H1 (cell line): ENCODE measurements around the gene PSME1. TPM values are rescaled to one million over a fixed set of nuclear protein-coding genes. Genes with fewer than 3 reads are reported as not detected.

ENCODE experiments used
- ASH2L ChIP-seq: fragments of 200-600, 300-600 bp; sonication (generic); IDR thresholded peaks from one replicate; pipeline ENCODE4 v1.7.1; 2017; ENCODE audit warnings: low read length
- CHD1 ChIP-seq: IDR thresholded peaks from 2 replicates; pipeline ENCODE4 v1.6.1; 2012; ENCODE audit warnings: low read depth, low read length, improper control_type of control experiment
- FOSL1 ChIP-seq: IDR thresholded peaks from 2 replicates; pipeline ENCODE4 v1.6.1; 2011; ENCODE audit warnings: mild to moderate bottlenecking, low read depth, low read length, moderate library complexity; ENCODE audit not compliant: insufficient read depth
- NANOG ChIP-seq: IDR thresholded peaks from 2 replicates; pipeline ENCODE4 v1.6.1; 2011; ENCODE audit warnings: low read length, low read depth, mild to moderate bottlenecking, inconsistent platforms; ENCODE audit not compliant: insufficient read depth, poor library complexity, severe bottlenecking
- SUZ12 ChIP-seq: fragments of 200-600 bp; sonication (generic); IDR thresholded peaks from 2 replicates; pipeline ENCODE4 v1.6.1; 2012; ENCODE audit warnings: mild to moderate bottlenecking, inconsistent platforms, low read length, moderate library complexity, mixed read lengths
- polyA plus RNA-seq, 7 experiments: library from polyadenylated mRNA; depleted of rRNA in 3 of 7; stranded (reverse) in 5 of 7; unstranded in 2 of 7; fragments of >200 nt in 5 of 7; fragments of 200-250 nt in 2 of 7; gene quantifications; 1 replicate in 5 of 7; 2 replicates in 1 of 7; 4 replicates in 1 of 7; pipeline versions ENCODE4 v1.2.1 to v1.2.3, GENCODE V29; 2011 to 2013; ENCODE audit warnings: missing spikeins in 2 of 7, mixed read lengths in 2 of 7
- total RNA-seq: library from RNA; stranded (reverse); fragmentation: NEBNext Ultra II Directional; extraction: Animal tissue kit (Norgen Biotek cat#: 25700); gene quantifications from 2 replicates; pipeline ENCODE4 v1.2.1, GENCODE V29; 2021
- TF ChIP-seq, protein P1 (sequence below): fragments of 300-600 bp; sonication (generic); IDR thresholded peaks from 2 replicates; pipeline ENCODE4 v1.7.1; 2012; ENCODE audit warnings: low read length, moderate library complexity, mild to moderate bottlenecking, inconsistent platforms; ENCODE audit not compliant: insufficient replicate concordance

PSME1 gene
- total and polyA plus RNA-seq, 2 of the 8 experiments (the other 6 are each of a cell fraction or from before 2014, with no cell fraction given), result 74.9 to 85.9 TPM

DNA sequence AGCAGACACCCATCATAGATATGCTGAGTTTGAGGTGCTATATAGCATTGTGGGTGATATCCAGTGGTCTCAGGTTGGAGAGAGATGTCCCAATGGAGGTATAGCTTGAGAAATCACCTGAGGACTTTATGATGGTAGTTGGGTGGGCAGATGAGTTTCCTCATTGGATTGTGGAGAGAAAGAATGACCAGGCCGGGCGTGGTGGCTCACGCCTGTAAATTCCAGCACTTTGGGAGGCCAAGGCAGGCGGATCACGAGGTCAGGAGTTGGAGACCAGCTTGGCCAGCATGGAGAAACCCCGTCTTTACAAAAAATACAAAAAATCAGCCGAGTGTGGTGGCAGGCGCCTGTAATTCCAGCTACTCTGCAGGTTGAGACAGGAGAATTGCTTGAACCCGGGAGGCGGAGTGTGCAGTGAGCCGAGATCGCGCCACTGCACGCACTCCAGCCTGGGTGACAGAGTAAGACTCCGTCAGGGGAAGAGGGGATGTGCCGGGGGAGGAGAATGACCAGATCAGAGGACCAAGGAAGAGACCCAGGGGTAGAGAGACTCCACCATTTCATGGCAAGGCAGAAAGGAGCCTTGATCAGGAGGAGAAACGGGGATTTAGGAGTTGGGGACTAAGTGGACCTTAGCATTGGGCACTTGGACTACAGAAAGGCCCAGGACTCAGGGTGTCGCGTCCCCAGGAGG lies 42.6 kb upstream of the PSME1 start (continued):
- TF ChIP-seq, protein P1, sequence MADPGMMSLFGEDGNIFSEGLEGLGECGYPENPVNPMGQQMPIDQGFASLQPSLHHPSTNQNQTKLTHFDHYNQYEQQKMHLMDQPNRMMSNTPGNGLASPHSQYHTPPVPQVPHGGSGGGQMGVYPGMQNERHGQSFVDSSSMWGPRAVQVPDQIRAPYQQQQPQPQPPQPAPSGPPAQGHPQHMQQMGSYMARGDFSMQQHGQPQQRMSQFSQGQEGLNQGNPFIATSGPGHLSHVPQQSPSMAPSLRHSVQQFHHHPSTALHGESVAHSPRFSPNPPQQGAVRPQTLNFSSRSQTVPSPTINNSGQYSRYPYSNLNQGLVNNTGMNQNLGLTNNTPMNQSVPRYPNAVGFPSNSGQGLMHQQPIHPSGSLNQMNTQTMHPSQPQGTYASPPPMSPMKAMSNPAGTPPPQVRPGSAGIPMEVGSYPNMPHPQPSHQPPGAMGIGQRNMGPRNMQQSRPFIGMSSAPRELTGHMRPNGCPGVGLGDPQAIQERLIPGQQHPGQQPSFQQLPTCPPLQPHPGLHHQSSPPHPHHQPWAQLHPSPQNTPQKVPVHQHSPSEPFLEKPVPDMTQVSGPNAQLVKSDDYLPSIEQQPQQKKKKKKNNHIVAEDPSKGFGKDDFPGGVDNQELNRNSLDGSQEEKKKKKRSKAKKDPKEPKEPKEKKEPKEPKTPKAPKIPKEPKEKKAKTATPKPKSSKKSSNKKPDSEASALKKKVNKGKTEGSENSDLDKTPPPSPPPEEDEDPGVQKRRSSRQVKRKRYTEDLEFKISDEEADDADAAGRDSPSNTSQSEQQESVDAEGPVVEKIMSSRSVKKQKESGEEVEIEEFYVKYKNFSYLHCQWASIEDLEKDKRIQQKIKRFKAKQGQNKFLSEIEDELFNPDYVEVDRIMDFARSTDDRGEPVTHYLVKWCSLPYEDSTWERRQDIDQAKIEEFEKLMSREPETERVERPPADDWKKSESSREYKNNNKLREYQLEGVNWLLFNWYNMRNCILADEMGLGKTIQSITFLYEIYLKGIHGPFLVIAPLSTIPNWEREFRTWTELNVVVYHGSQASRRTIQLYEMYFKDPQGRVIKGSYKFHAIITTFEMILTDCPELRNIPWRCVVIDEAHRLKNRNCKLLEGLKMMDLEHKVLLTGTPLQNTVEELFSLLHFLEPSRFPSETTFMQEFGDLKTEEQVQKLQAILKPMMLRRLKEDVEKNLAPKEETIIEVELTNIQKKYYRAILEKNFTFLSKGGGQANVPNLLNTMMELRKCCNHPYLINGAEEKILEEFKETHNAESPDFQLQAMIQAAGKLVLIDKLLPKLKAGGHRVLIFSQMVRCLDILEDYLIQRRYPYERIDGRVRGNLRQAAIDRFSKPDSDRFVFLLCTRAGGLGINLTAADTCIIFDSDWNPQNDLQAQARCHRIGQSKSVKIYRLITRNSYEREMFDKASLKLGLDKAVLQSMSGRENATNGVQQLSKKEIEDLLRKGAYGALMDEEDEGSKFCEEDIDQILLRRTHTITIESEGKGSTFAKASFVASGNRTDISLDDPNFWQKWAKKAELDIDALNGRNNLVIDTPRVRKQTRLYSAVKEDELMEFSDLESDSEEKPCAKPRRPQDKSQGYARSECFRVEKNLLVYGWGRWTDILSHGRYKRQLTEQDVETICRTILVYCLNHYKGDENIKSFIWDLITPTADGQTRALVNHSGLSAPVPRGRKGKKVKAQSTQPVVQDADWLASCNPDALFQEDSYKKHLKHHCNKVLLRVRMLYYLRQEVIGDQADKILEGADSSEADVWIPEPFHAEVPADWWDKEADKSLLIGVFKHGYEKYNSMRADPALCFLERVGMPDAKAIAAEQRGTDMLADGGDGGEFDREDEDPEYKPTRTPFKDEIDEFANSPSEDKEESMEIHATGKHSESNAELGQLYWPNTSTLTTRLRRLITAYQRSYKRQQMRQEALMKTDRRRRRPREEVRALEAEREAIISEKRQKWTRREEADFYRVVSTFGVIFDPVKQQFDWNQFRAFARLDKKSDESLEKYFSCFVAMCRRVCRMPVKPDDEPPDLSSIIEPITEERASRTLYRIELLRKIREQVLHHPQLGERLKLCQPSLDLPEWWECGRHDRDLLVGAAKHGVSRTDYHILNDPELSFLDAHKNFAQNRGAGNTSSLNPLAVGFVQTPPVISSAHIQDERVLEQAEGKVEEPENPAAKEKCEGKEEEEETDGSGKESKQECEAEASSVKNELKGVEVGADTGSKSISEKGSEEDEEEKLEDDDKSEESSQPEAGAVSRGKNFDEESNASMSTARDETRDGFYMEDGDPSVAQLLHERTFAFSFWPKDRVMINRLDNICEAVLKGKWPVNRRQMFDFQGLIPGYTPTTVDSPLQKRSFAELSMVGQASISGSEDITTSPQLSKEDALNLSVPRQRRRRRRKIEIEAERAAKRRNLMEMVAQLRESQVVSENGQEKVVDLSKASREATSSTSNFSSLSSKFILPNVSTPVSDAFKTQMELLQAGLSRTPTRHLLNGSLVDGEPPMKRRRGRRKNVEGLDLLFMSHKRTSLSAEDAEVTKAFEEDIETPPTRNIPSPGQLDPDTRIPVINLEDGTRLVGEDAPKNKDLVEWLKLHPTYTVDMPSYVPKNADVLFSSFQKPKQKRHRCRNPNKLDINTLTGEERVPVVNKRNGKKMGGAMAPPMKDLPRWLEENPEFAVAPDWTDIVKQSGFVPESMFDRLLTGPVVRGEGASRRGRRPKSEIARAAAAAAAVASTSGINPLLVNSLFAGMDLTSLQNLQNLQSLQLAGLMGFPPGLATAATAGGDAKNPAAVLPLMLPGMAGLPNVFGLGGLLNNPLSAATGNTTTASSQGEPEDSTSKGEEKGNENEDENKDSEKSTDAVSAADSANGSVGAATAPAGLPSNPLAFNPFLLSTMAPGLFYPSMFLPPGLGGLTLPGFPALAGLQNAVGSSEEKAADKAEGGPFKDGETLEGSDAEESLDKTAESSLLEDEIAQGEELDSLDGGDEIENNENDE, result no peak
- no peak for TF ChIP-seq CHD1
- no peak for TF ChIP-seq SUZ12
- no peak for TF ChIP-seq ASH2L
- no peak for TF ChIP-seq FOSL1
- no peak for TF ChIP-seq NANOG
- TF ChIP-seq, all 59 proteins: peak for 2
